ENCODE data around the gene BAK1.

BAK1 gene

DNA sequence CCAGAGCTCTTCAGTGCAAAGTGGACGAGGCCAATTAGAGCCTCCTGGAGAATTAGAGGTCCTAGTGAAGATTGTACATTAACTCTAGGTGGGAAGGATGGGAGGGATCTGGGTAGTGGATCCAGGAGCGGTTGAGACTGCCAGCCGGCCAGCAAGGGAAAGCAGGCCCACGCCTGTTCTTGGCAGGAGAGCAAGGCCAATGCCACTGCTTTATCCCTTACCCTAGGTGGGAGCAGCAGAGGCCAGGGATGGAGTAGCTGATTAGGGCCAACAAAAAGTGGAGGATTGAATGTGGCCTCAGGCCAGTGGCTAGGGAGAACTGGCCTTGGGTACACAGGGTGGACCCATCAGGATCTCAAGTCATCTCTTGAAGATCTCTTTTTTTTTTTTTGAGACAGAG, 44.8 kb upstream of the BAK1 start:
- H3K27ac ChIP-seq (ENCODE audit: low read depth, low read length): peak overlapping the region; percentile 90
- H3K4me2 ChIP-seq (ENCODE audit: low read length): peak overlapping the region; percentile 81
- H3K79me2 ChIP-seq (ENCODE audit: control insufficient read depth, low read length): peaks cover 86% of the 10 kb centered on the region
- peaks cover 73% of the 10 kb centered on the region for H3K36me3 ChIP-seq (ENCODE audit: control insufficient read depth, low read length)
- H3F3A ChIP-seq (ENCODE audit: control insufficient read depth, insufficient read depth): peaks cover 7% of the 10 kb centered on the region; the same call in 1 of the 2 replicates
- H3K9me3 ChIP-seq (ENCODE audit: control insufficient read depth, insufficient read depth, low read length): no peaks in the 10 kb centered on the region
- H3K4me3 ChIP-seq (ENCODE audit: low read length): peak overlapping the region; percentile 91
- no peaks in the 10 kb centered on the region for H3K9me2 ChIP-seq (replicated peaks; ENCODE audit: control insufficient read depth, low read length)
- no peak for TF ChIP-seq EZH2phosphoT487 (IDR thresholded peaks at IDR 0.05; ENCODE audit: borderline replicate concordance, low read length)
- peaks cover 81% of the 10 kb centered on the region for H3K4me1 ChIP-seq (ENCODE audit: control insufficient read depth, low read length)
- peaks cover 24% of the 10 kb centered on the region for H4K20me1 ChIP-seq (ENCODE audit: control insufficient read depth, insufficient read depth, low read depth, low read length)
- H3K27me3 ChIP-seq (ENCODE audit: control insufficient read depth, low read length): no peaks in the 10 kb centered on the region

DNA sequence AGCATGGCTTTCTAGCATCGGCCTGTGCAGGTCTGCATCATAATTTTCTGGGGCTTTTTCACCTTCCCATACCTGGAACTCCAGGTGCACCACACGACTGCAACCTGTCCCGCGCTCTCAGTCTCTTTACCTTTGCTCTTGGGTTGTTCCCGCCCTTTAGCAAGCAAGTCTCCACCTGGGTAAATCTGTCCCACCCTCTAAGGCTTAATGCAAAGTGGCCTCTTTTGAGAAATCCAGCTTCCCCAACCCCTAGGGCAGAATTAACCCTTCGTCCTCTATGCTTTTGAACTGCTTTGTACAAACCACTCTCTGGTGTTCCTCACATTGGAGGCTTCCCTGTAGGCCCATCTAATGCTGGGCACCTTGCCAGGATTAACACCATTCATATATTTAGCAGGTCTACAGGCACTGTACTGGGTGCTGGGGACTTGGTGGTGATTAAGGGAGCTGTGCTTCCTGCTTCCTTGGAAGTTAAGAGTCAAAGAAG, 43.9 kb upstream of the BAK1 start:
- H3F3A ChIP-seq (ENCODE audit: control insufficient read depth, insufficient read depth): peaks cover 7% of the 10 kb centered on the region; the same call in 1 of the 2 replicates
- H3K4me3 ChIP-seq (ENCODE audit: low read length): peak overlapping the region; percentile 91
- H4K20me1 ChIP-seq (ENCODE audit: control insufficient read depth, insufficient read depth, low read depth, low read length): peaks cover 24% of the 10 kb centered on the region
- TF ChIP-seq, protein P1, sequence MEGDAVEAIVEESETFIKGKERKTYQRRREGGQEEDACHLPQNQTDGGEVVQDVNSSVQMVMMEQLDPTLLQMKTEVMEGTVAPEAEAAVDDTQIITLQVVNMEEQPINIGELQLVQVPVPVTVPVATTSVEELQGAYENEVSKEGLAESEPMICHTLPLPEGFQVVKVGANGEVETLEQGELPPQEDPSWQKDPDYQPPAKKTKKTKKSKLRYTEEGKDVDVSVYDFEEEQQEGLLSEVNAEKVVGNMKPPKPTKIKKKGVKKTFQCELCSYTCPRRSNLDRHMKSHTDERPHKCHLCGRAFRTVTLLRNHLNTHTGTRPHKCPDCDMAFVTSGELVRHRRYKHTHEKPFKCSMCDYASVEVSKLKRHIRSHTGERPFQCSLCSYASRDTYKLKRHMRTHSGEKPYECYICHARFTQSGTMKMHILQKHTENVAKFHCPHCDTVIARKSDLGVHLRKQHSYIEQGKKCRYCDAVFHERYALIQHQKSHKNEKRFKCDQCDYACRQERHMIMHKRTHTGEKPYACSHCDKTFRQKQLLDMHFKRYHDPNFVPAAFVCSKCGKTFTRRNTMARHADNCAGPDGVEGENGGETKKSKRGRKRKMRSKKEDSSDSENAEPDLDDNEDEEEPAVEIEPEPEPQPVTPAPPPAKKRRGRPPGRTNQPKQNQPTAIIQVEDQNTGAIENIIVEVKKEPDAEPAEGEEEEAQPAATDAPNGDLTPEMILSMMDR (IDR thresholded peaks at IDR 0.05; ENCODE audit: low read depth, low read length, poor library complexity, severe bottlenecking): no peak
- TF ChIP-seq EZH2phosphoT487 (IDR thresholded peaks at IDR 0.05; ENCODE audit: borderline replicate concordance, low read length): no peak
- peak overlapping the region; percentile 81 for H3K4me2 ChIP-seq (ENCODE audit: low read length)
- peaks cover 82% of the 10 kb centered on the region for H3K4me1 ChIP-seq (ENCODE audit: control insufficient read depth, low read length)
- H3K9me3 ChIP-seq (ENCODE audit: control insufficient read depth, insufficient read depth, low read length): no peaks in the 10 kb centered on the region
- peak overlapping the region; percentile 90 for H3K27ac ChIP-seq (ENCODE audit: low read depth, low read length)
- H3K27me3 ChIP-seq (ENCODE audit: control insufficient read depth, low read length): no peaks in the 10 kb centered on the region
- peaks cover 68% of the 10 kb centered on the region for H3K36me3 ChIP-seq (ENCODE audit: control insufficient read depth, low read length)
- H3K9me2 ChIP-seq (replicated peaks; ENCODE audit: control insufficient read depth, low read length): no peaks in the 10 kb centered on the region
- H3K79me2 ChIP-seq (ENCODE audit: control insufficient read depth, low read length): peaks cover 77% of the 10 kb centered on the region

DNA sequence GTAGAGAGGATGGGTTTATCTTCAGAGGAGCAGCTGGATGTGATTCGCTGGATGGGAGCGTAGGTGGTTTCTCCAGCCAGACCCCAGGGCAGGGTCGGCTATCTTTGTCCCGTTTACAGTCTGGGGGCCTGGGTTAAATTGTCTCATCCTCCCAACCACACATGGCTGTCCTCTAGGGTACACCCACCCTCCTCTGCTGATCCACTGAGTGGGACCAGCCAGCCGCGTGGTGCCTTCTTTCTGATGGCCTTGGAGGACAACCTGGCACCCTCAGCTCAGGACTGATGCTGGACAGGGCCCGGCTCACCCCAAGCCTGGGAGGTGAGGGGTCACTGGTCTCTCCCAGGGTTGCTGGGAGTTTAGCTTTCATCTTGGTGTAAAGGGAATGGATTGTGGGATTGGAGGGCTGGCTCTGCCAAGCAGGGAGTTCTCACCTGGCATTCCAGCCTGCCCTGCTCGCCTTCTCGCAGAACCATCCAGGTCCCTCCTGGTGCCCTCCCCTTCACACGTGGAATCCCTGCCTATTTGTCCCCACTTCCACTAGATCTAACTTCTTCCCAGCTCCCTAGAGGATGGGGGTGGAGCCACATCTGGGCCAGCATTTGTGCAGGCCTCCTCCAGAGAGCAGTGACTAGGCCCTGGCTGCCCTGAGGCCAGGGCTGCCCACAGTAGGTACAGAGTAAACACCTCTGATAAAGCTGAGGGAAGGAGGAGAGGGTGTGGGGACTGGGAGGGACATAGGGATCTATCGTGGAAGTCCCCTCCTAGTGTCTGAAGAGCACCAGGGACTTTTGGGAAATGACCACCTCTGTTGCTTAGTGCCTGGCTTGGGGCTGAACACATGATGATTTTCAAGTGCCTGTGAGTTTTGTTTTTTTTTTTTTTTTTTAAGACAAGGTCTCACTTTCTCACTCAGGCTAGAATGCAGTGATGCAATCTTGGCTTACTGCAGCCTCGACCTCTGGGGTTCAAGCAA, 42.7 kb upstream of the BAK1 start:
- Histone ChIP-seq H3K36me3 (ENCODE audit: control insufficient read depth, low read length) (peaks cover 63% of the 10 kb centered on the region), H4K20me1 (ENCODE audit: control insufficient read depth, insufficient read depth, low read depth, low read length) (peaks cover 24% of the 10 kb centered on the region), H3K27ac (ENCODE audit: low read depth, low read length) (peak overlapping the region; percentile 90), H3K27me3 (ENCODE audit: control insufficient read depth, low read length) (no peaks in the 10 kb centered on the region), H3K4me3 (ENCODE audit: low read length) (peak overlapping the region; percentile 91), H3K9me2 (replicated peaks; ENCODE audit: control insufficient read depth, low read length) (no peaks in the 10 kb centered on the region), H3K4me1 (ENCODE audit: control insufficient read depth, low read length) (peaks cover 73% of the 10 kb centered on the region), H3K4me2 (ENCODE audit: low read length) (peak overlapping the region; percentile 81), H3K79me2 (ENCODE audit: control insufficient read depth, low read length) (peaks cover 65% of the 10 kb centered on the region), H3F3A (ENCODE audit: control insufficient read depth, insufficient read depth) (peaks cover 7% of the 10 kb centered on the region; the same call in 1 of the 2 replicates), H3K9me3 (ENCODE audit: control insufficient read depth, insufficient read depth, low read length) (no peaks in the 10 kb centered on the region)
- no peak for TF ChIP-seq EZH2phosphoT487 (IDR thresholded peaks at IDR 0.05; ENCODE audit: borderline replicate concordance, low read length)
- TF ChIP-seq, protein P1 (IDR thresholded peaks at IDR 0.05; ENCODE audit: low read depth, low read length, poor library complexity, severe bottlenecking): no peak
